Measurements from ENCODE around the gene NR3C2.

Gene NR3C2

DNA sequence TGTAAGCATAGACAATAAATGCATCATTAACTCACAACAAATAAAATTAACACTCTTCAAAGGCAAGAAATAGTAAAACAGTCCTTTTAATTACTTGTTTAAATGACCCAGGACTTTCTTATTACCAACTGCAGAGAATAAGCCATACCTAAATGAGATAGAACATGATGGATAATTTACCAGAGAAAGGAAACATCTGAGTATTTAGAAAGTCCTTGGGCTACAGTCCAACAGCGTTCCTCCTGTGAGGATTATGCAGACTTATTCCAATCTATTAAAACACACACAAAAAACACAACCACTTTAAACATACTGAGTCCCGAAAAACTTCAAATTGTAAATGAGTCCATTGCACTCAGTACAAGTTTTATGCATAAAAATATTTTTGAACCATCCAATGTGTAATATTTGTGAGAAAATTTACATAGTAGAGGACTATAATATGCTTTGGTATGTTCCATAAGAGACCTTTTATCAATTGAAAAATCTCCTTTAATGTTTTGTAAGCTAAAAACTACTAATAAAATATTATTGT is 129.2 kb downstream of the NR3C2 start:
- no peak for DNase-seq (ENCODE audit: low read depth in 3 of 3)

DNA sequence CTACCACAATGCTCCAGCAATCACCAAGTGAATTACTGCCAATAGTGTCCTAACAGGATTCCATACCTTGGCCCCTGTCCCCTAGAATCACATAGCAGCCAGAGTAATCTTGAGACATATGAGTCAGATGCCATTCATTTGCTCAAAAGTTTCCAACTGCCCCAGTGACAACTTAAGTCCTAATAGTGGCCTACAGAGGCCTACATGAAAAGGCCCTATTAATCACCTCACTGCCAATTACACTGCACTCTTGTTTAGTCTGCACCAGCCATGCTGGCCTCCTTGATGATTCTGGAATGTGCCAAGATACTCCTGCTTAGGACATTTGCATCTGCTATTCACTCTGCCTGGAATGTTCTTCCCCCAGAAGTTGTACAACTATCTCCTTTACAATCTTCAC is 130.7 kb downstream of the NR3C2 start:
- DNase-seq (ENCODE audit: low read depth in 3 of 3) = no peak

- no peak for DNase-seq (ENCODE audit: low read depth in 3 of 3)
These were observed 131.5 kb downstream of the NR3C2 start for GRCh38 chr4:148310756-148311155.

DNA sequence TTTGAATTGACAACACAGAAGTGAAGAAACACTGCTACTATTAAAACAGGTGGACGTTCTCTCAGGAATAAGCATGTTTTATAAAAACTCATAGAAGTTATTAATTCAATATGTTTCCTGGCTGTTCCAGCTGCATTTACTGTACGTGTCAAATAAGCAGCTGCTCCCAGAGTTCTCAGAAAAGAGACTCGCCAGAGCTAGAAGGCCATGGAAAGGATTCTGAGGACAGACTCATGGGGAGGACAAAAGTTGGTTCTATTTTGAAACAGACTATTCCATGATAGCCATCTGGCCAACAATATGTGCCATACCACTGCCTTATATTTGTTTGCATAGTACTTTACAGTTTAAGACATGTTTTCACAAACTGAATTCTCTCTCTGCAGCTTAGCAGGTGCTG is 136.5 kb downstream of the NR3C2 start:
- no peak for DNase-seq (ENCODE audit: low read depth in 3 of 3)

- no peak for DNase-seq (ENCODE audit: low read depth in 3 of 3)
These were observed 139.8 kb downstream of the NR3C2 start for GRCh38 chr4:148302416-148302815.

- no peak for DNase-seq (ENCODE audit: low read depth in 3 of 3)
These were observed 141.3 kb downstream of the NR3C2 start for GRCh38 chr4:148300877-148301276.

DNA sequence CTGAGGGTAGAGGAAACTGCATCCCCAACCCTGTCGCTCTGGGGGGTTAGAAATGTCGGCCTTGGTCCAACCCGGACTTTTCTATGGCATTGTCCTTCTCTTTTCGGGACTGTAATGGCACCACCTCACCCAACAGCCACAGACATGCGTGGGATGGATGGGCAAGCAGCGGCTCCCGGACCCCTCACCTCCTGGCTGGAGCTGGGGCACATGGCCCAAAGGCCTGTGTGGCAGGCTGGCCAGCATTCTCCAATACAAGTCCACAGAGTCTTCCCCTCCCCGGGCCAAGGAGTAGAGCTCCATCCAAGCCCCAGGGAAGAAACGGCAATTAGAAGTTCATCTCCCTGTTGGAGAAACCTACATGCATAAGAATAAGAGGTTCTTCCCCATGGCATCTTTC is 142.9 kb downstream of the NR3C2 start:
- no peak for DNase-seq (ENCODE audit: low read depth in 3 of 3)

DNA sequence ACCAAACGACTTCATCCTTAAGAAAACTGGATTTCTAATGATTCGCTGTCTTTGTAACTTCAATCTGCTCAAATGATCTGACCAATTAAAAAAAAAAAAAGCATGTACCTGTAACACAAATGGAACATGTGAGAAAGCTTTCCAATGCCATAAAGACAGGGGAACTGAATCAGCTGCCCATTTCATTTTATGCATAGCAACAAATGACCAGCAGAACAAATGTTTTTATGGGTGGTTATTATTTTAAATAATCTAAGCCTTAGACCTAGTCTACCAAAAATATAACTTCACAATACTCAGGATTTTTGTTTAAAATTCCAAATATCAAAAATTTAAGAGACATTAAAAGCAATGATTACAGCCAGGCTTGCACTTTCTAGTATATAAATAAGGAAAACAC is 145.7 kb downstream of the NR3C2 start:
- no peak for DNase-seq (ENCODE audit: low read depth in 3 of 3)

DNA sequence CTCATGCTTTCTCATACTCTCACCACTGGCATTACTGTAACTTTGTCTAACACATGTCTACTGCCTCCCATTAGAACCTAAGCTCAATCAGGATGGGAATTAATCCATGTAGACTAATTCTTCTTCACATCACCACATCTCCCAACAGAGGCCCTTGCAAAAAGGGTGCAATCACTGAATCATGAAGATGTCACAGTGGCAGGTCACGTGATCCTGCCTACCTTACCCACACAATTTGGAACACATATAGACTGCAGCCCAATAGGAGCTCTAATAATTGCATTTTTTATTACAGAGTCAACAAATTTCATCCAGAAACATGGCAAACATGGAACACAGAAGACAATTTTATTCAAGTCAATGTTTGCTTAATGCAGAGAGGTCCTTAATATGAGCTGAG is 146.6 kb downstream of the NR3C2 start:
- DNase-seq (ENCODE audit: low read depth in 3 of 3) = no peak

GRCh38 chr4:148293571-148293970 is 148.6 kb downstream of the NR3C2 start:
- no peak for DNase-seq (ENCODE audit: low read depth in 3 of 3)

DNA sequence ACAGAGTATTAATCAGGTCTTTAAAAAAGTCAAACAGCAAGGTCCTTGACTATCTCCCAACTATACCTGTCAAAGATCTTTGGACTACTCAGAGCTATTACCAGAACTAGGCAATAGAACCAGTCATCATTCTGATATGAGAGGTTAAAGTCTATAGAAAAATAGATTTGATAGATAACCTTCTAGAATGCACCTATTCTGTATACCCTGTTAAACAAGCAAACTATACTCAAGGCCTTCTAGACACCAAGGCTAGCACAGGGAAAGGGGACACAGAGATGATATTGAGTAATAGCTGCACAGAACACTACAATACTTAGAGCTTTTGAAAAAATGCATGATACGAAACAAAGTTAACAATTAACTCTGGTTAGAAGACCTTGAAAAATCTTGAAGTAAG is 149.5 kb downstream of the NR3C2 start:
- no peak for DNase-seq (ENCODE audit: low read depth in 3 of 3)

DNA sequence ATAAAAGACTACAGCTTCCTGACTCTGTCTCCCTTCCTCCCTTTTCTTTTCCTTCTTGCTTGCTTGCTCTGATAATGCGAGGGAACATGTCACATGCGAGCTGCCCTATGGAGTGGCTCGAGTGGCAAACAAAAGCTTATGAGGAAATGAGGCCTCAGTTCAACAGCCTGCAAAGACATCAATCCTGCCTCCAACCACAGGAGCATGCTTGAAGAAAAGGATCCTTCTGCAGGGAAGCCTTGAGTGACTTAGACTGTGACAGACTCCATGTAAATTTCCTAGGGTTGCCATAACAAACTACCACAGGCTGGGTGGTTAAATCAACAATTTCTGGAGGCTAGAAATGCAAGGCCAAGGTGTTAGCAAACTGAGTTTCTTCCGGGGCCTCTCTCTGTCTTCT is 152.5 kb downstream of the NR3C2 start:
- no peak for DNase-seq (ENCODE audit: low read depth in 3 of 3)

- no peak for DNase-seq (ENCODE audit: low read depth in 3 of 3)
These were observed 153.8 kb downstream of the NR3C2 start for GRCh38 chr4:148288448-148288847.

DNA sequence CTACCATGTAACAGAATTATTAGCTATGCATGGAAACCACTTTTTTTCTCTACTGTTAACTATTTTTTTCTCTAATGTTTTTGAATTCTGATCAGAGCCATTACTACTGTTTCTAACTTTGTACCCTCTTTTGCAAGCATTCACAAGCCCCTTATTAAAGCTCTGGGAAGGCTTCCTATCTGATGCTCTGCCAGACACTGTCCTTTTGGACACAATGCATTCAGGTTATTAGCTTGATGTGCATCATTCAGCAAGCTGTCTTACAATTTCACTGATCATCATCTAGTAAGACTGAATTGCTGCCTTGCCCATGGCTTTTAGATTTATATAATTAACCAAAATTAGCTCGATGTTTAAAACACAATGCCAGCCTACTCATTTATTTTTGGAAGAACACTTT is 155.1 kb downstream of the NR3C2 start:
- DNase-seq (ENCODE audit: low read depth in 3 of 3) = no peak

DNA sequence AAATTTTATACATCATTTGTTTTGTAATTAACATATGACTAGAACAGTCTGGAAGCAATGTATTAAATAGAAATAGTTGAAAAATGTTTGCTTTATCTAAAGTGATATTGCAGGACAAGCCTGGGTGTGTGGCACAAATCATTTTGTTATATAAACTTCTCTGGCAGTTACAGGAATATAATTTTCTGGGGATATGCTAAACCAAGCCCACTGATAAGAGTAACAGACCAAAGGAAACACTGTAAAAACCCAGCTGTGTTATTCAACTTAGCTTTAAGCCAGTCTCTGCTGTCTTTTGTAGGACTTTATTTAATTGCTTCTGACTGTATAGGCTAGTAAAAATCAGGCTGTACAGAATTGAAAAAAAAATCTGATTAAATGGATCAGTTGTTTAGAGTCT is 156.2 kb downstream of the NR3C2 start:
- no peak for DNase-seq (ENCODE audit: low read depth in 3 of 3)

DNA sequence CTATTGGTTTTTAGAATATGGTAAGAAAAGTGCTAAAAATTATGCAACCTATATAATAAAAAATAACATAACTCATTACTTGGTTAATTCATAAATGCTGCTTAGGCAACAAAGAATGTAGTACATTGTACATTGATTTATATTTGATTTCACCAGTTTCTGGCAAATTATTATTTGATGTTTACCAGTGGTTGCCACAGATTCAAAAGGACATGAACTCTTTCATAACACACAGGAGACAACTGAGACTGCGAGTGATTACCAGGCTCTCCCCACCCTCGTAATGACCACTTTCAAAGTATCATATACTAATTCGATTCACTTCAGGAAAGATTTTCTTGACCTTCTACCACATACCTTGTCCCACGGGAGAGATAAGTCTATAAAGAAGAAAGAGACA is 158.5 kb downstream of the NR3C2 start:
- DNase-seq (ENCODE audit: low read depth in 3 of 3) = no peak

DNA sequence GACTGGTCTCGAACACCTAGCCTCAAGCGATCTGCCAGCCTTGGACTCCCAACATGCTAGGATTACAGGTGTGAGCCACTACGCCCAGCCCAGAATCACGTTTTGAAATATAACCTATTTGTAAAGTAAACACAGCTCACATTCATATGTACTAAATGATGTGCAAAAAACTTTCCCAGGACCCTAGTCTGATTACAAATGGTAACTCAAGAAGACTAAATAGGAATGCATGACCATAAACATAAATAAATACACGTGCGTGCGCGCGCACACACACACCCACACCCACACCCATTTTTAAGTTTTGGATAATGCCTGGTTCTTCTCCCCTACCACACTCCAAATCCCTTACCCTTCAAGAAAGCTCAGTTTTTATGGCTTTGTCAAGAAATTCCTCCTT is 163.9 kb downstream of the NR3C2 start:
- no peak for DNase-seq (ENCODE audit: low read depth in 3 of 3)

- DNase-seq (ENCODE audit: low read depth in 3 of 3) = no peak
These were observed 166.9 kb downstream of the NR3C2 start for GRCh38 chr4:148275266-148275665.

DNA sequence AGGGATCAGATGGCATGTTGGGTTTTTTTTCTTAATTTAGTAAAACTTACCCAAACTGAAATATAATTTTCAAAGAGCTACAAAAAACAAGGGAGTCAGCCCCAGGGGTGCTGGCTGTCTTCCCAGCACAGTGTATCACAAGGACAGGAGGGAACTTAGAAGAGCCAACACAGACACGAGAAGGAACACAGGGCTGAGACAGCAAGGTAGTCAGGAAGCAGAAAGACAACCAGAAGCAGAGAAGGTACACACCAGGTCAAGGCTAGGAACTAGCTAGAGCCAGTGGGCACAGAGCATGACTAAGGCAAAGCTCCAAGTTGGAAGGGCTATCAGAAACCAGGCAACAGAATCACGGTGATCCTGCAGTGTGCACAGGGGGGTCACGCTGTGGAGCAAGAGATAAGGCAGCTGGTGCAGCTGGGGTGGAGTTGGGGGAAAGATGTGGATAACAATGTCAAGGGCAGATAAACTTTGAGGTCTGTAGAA is 168.7 kb downstream of the NR3C2 start:
- DNase-seq (ENCODE audit: low read depth in 3 of 3) = no peak

GRCh38 chr4:148271166-148271565 is 171.0 kb downstream of the NR3C2 start:
- no peak for DNase-seq (ENCODE audit: low read depth in 3 of 3)

DNA sequence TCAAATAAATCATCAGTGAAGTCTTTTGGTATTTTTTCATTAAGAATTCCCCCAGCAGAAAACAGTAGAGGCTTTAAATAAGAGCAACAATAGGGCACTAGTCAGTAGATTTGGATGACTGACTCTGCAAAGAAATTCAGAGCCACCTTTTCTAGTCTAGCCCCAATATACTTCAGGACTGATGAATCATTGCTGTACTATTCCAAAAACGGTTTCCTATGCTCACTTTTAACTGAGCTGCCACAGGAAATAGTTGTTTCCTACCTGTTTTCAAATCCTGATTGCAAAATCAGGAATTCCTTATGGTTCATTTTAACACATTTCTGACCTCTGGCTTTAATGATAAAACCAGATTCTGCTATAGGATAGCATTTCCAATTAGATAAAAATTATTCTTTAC is 171.6 kb downstream of the NR3C2 start:
- DNase-seq (ENCODE audit: low read depth in 3 of 3) = no peak

DNA sequence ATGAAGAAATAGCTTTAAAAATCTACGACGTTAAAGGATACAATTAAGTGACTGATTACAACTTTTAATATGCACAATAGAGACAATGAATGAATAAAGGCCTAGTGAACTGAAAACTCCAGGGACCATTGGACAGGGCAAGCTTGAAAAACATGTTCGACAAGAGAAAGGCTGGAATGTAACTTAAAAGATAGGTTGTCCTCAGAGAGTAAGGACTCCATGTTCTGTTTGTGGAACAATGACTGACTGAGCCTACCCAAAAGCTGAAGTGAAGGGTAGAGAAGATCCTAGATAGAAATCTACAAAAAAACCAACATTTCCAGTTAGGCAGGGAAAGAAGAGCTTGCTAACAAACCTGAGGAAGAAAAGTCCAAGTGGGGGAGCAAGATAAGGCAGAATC is 173.4 kb downstream of the NR3C2 start:
- DNase-seq (ENCODE audit: low read depth in 3 of 3) = no peak

DNA sequence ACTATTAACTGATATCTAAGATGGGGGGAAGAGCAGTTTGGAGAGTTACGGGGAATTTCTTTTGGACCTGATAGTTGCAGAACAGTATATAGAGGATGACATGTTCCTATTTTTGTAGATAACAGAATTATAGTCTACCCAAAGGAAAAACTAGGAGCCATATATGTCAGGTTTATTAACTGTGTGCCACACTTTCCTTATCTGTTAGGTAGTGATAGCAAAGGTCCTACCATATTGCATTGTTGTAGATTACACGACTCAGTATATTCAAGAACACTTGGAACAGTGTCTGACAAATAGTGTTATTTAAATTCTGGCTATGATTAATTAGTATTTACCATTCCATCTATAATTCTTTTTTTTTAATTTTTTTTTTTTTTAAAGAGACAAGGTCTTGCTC is 175.3 kb downstream of the NR3C2 start:
- DNase-seq (ENCODE audit: low read depth in 3 of 3) = no peak

DNA sequence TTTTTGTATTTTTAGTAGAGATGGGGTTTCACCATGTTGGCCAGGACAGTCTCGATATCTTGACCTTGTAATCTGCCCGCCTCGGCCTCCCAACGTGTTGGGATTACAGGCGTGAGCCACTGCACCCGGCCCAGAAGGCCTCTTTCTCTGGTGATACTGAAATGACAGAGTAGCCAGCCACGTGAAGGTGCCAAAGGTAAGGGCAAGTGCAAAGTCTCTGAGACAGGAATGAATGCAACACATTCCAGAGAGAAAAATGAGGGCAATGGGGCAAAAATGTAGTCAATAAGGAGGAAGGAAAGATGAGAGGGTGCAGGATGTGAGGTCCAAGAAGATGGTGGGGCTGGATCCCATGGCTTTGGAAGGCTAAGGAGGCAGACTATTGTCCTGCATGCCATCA is 176.0 kb downstream of the NR3C2 start:
- DNase-seq (ENCODE audit: low read depth in 3 of 3) = no peak

DNA sequence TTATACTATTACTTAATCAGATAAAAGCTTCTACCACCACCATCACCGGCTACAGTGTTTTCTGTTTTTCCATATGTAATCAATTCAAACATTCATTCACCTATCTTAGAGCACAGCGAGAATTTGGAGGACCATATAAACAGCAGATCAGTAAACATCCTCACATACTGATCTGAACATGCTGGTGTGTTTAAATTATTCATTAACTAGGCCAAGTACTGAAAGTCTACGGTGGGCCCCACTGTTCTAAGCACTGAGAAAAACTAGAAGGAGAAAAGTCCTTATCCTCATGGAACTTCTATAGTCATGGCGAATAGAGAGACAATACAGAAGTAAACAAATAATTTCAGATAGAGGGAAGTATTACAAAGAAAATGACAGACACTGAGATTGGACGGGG is 176.6 kb downstream of the NR3C2 start:
- no peak for DNase-seq (ENCODE audit: low read depth in 3 of 3)
